Measurements from ENCODE around the gene MFSD6. TPM values are rescaled to one million over a fixed set of nuclear protein-coding genes. Genes with fewer than 3 reads are reported as not detected.

MFSD6 gene
- total and polyA plus RNA-seq, 2 of the 8 experiments (the other 6 are each of a cell fraction or from before 2014, with no cell fraction given) = 1.8 to 5.1 TPM

GRCh38 chr2:190497428-190497827, 89.3 kb downstream of the MFSD6 start:
- H3K4me1 ChIP-seq (replicated peaks in 1 of 4; ENCODE audit: control insufficient read depth in 3 of 4, insufficient read depth in 4 of 4, low read length in 3 of 4) = peaks cover 0 to 1% (median 0%) of the 10 kb centered on the region in 4 experiments; a peak in 1 of 7 replicates
- H4K5ac ChIP-seq (ENCODE audit: insufficient read length, low read depth, low read length) = no peak overlapping the region
- no peak overlapping the region for H3K4me2 ChIP-seq (ENCODE audit: insufficient read depth in 1 of 2, low read depth in 2 of 2, low read length in 2 of 2)
- H3K79me1 ChIP-seq (ENCODE audit: low read depth, low read length) = no peaks in the 10 kb centered on the region
- no peak overlapping the region for H2BK12ac ChIP-seq (ENCODE audit: low read depth, low read length)
- no peak overlapping the region for H3K18ac ChIP-seq (ENCODE audit: extremely low read depth, low read length)
- H2AK5ac ChIP-seq (ENCODE audit: low read depth, low read length) = no peak overlapping the region
- H3K23me2 ChIP-seq (ENCODE audit: low read depth, low read length) = no peaks in the 10 kb centered on the region
- H3K27ac ChIP-seq (ENCODE audit: low read depth, low read length) = no peak overlapping the region
- H3K23ac ChIP-seq (ENCODE audit: insufficient read length) = no peak overlapping the region
- H3K56ac ChIP-seq (replicated peaks; ENCODE audit: insufficient read length, low read depth, low read length) = no peak overlapping the region
- H3K4ac ChIP-seq (replicated peaks; ENCODE audit: insufficient read length, low read depth, low read length) = no peak overlapping the region
- TF ChIP-seq CEBPB (IDR thresholded peaks at IDR 0.05; ENCODE audit: low read depth, low read length) (peak; percentile 34; the same call in 1 of the 2 replicates), RXRA (IDR thresholded peaks at IDR 0.05; ENCODE audit: insufficient read depth, low read depth, low read length) (no peak), CHD1 (IDR thresholded peaks at IDR 0.05; ENCODE audit: low read depth, low read length) (no peak)
- H2BK120ac ChIP-seq (replicated peaks; ENCODE audit: low read depth, low read length) = no peak overlapping the region
- H2BK5ac ChIP-seq (ENCODE audit: low read depth, low read length) = no peak overlapping the region
- no peaks in the 10 kb centered on the region for H3K79me2 ChIP-seq (ENCODE audit: control insufficient read depth in 1 of 2, insufficient read depth in 2 of 2, low read length in 2 of 2)
- H3K27me3 ChIP-seq (replicated peaks in 1 of 4; ENCODE audit: control insufficient read depth in 3 of 4, extremely low read depth in 1 of 4, insufficient read depth in 3 of 4, low read length in 3 of 4) = no peaks in the 10 kb centered on the region
- ChIA-PET POLR2A (ENCODE audit: partially characterized antibody) (no interaction called here), CTCF (ENCODE audit: partially characterized antibody) (no interaction called here)
- 88% methylated on average over 4 of the region's 4 CpGs; no CpG with 5 or more reads in 1 of the 2 experiments for WGBS, 2 experiments (ENCODE audit: extremely low coverage in 1 of 2, insufficient coverage in 1 of 2, insufficient read length in 1 of 2, insufficient replicate concordance in 2 of 2, low coverage in 1 of 2, low lambda C conversion rate in 2 of 2, missing lambda C conversion rate in 1 of 2)
- H3K36me3 ChIP-seq (ENCODE audit: control insufficient read depth in 2 of 4, insufficient read depth in 4 of 4, low read length in 3 of 4) = no peaks in the 10 kb centered on the region
- DNase-seq (ENCODE audit: low read depth in 1 of 2, low spot score in 2 of 2) (no peak), FAIRE-seq (peak; percentile 57)
- H4K8ac ChIP-seq (ENCODE audit: extremely low read depth, insufficient read depth, low read length) = no peak overlapping the region
- no peak overlapping the region for H2BK20ac ChIP-seq (ENCODE audit: low read length)
- H3K9ac ChIP-seq (replicated peaks in 1 of 4; ENCODE audit: extremely low read depth in 1 of 4, low read depth in 3 of 4, low read length in 3 of 4) = no peak overlapping the region
- H2BK15ac ChIP-seq (ENCODE audit: low read length) = no peak overlapping the region
- H3K4me3 ChIP-seq (ENCODE audit: extremely low read depth in 1 of 4, insufficient read depth in 2 of 4, low read depth in 3 of 4, low read length in 4 of 4) = no peak overlapping the region
- no peaks in the 10 kb centered on the region for H4K20me1 ChIP-seq (replicated peaks in 1 of 2; ENCODE audit: control insufficient read depth in 1 of 2, insufficient read depth in 2 of 2, low read length in 2 of 2)
- no peak overlapping the region for H4K91ac ChIP-seq (replicated peaks; ENCODE audit: insufficient read length, low read length)
- H3K14ac ChIP-seq (ENCODE audit: insufficient read length) = no peak overlapping the region
- no peak overlapping the region for H2AFZ ChIP-seq (ENCODE audit: low read length)
- no peaks in the 10 kb centered on the region for H3K9me3 ChIP-seq (ENCODE audit: insufficient read depth in 2 of 2, low read depth in 1 of 2, low read length in 1 of 2)
